ENCODE measurements around the gene CACYBP.

DNA sequence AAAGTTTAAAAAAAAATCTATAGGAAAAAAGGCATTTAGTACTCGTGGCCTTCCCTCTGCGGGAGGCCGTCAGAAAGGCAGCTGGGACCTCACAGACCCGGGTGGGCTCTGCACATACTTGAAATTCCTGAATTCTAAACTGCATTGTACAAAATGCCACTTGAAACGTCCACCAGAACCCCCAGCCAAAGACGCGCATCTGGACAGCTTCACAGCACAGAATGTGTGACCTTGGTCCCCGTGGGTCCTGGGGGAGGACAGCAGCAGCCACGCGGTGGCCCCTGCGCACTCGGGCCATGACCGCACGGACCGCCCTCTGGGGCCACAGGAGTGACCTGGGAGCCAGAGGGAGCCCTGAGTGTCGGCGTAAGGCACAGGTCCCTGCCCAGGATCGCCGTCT is 44.1 kb downstream of the CACYBP start:
- TF ChIP-seq FOXP2 (optimal IDR thresholded peaks at IDR 0.05; ENCODE audit: control extremely low read depth, extremely low read length, insufficient read depth) (no peak), EZH2 (IDR thresholded peaks at IDR 0.05) (no peak)
